ENCODE results near the gene PCDHGA8.
"Not testable (repeated sequence)": the region's sequence is repeated elsewhere in the genome, so short reads cannot be mapped to it uniquely, and the experiment has no call there.

Gene PCDHGA8

GRCh38 chr5:141399555-141400258 is 7.3 kb downstream of the PCDHGA8 start:
- H3F3A ChIP-seq (ENCODE audit: control insufficient read depth, insufficient read depth) = no peaks in the 10 kb centered on the region; the same call in 1 of the 2 replicates
- H3K27ac ChIP-seq (ENCODE audit: low read depth, low read length) = no peak overlapping the region
- peaks cover 33% of the 10 kb centered on the region for H3K36me3 ChIP-seq (ENCODE audit: control insufficient read depth, low read length)
- H3K27me3 ChIP-seq (ENCODE audit: control insufficient read depth, low read length) = no peaks in the 10 kb centered on the region
- H4K20me1 ChIP-seq (ENCODE audit: control insufficient read depth, insufficient read depth, low read depth, low read length) = no peaks in the 10 kb centered on the region
- H3K9me2 ChIP-seq (replicated peaks; ENCODE audit: control insufficient read depth, low read length) = no peaks in the 10 kb centered on the region
- TF ChIP-seq EZH2phosphoT487 (IDR thresholded peaks at IDR 0.05; ENCODE audit: borderline replicate concordance, low read length) = no peak
- TF ChIP-seq, protein P1, sequence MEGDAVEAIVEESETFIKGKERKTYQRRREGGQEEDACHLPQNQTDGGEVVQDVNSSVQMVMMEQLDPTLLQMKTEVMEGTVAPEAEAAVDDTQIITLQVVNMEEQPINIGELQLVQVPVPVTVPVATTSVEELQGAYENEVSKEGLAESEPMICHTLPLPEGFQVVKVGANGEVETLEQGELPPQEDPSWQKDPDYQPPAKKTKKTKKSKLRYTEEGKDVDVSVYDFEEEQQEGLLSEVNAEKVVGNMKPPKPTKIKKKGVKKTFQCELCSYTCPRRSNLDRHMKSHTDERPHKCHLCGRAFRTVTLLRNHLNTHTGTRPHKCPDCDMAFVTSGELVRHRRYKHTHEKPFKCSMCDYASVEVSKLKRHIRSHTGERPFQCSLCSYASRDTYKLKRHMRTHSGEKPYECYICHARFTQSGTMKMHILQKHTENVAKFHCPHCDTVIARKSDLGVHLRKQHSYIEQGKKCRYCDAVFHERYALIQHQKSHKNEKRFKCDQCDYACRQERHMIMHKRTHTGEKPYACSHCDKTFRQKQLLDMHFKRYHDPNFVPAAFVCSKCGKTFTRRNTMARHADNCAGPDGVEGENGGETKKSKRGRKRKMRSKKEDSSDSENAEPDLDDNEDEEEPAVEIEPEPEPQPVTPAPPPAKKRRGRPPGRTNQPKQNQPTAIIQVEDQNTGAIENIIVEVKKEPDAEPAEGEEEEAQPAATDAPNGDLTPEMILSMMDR (IDR thresholded peaks at IDR 0.05; ENCODE audit: low read depth, low read length, poor library complexity, severe bottlenecking) = no peak
- H3K4me2 ChIP-seq (ENCODE audit: low read length) = no peak overlapping the region
- H3K79me2 ChIP-seq (ENCODE audit: control insufficient read depth, low read length) = peaks cover 16% of the 10 kb centered on the region
- H3K4me1 ChIP-seq (ENCODE audit: control insufficient read depth, low read length) = no peaks in the 10 kb centered on the region
- H3K9me3 ChIP-seq (ENCODE audit: control insufficient read depth, insufficient read depth, low read length) = peaks cover 37% of the 10 kb centered on the region
- H3K4me3 ChIP-seq (ENCODE audit: low read length) = 0 out of 2 replicates have a peak overlapping the region, but pooled peaks have one; percentile 17

DNA sequence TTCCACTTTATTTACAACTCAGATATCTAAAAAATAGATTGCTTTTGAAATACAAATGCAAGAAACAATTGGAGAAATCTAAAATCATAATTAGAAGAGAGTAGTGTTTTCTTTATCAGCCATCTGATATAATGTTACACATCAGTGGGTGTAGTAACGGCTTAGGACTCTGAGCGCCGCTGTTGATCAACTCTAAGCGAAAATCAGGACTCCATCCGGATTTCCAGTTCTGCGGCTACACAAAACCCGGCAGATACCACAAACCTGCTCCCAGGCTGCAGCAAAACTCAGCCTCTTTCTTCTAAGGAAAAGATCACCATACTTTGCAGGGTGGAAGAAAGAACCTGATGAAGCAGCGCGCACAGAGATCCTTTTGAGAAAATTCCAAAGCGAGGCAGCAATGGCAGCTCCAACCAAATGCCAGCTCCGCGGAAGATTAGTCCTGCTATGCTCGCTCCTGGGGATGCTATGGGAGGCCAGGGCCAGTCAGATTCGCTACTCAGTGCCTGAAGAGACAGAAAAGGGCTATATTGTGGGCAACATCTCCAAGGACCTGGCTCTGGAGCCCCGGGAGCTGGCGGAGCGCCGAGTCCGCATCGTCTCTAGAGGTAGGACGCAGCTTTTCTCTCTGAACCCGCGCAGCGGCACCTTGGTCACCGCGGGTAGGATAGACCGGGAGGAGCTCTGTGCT is 10.3 kb downstream of the PCDHGA8 start, which contains the start of gene PCDHGA9:
Gene PCDHGA9 (plus strand): TSS at position 226 of the 691 bp plus-strand sequence. CDS start 175 bp downstream, at position 401.
- H3K27me3 ChIP-seq (ENCODE audit: control insufficient read depth, low read length) = no peaks in the 10 kb centered on the region
- no peak for TF ChIP-seq EZH2phosphoT487 (IDR thresholded peaks at IDR 0.05; ENCODE audit: borderline replicate concordance, low read length)
- TF ChIP-seq, protein P1 (IDR thresholded peaks at IDR 0.05; ENCODE audit: low read depth, low read length, poor library complexity, severe bottlenecking) = peak; percentile 45
- H3K4me1 ChIP-seq (ENCODE audit: control insufficient read depth, low read length) = no peaks in the 10 kb centered on the region
- H3K4me2 ChIP-seq (ENCODE audit: low read length) = no peak within 1 kb of the TSS
- no peaks in the 10 kb centered on the region for H4K20me1 ChIP-seq (ENCODE audit: control insufficient read depth, insufficient read depth, low read depth, low read length)
- H3K4me3 ChIP-seq (ENCODE audit: low read length) = no peak within 1 kb of the TSS
- no peaks in the 10 kb centered on the region; the same call in 1 of the 2 replicates for H3F3A ChIP-seq (ENCODE audit: control insufficient read depth, insufficient read depth)
- H3K36me3 ChIP-seq (ENCODE audit: control insufficient read depth, low read length) = peaks cover 40% of the 10 kb centered on the region
- H3K9me3 ChIP-seq (ENCODE audit: control insufficient read depth, insufficient read depth, low read length) = peaks cover 33% of the 10 kb centered on the region
- peaks cover 16% of the 10 kb centered on the region for H3K79me2 ChIP-seq (ENCODE audit: control insufficient read depth, low read length)
- H3K27ac ChIP-seq (ENCODE audit: low read depth, low read length) = no peak within 1 kb of the TSS
- no peaks in the 10 kb centered on the region for H3K9me2 ChIP-seq (replicated peaks; ENCODE audit: control insufficient read depth, low read length)

GRCh38 chr5:141403387-141403786 is 11.0 kb downstream of the PCDHGA8 start:
- Histone ChIP-seq H3K36me3 (ENCODE audit: control insufficient read depth, low read length) (peaks cover 40% of the 10 kb centered on the region), H3K4me3 (ENCODE audit: low read length) (no peak overlapping the region), H3K79me2 (ENCODE audit: control insufficient read depth, low read length) (peaks cover 16% of the 10 kb centered on the region), H3K9me2 (replicated peaks; ENCODE audit: control insufficient read depth, low read length) (no peaks in the 10 kb centered on the region), H3K9me3 (ENCODE audit: control insufficient read depth, insufficient read depth, low read length) (peaks cover 33% of the 10 kb centered on the region), H4K20me1 (ENCODE audit: control insufficient read depth, insufficient read depth, low read depth, low read length) (no peaks in the 10 kb centered on the region), H3K4me1 (ENCODE audit: control insufficient read depth, low read length) (no peaks in the 10 kb centered on the region), H3F3A (ENCODE audit: control insufficient read depth, insufficient read depth) (no peaks in the 10 kb centered on the region; the same call in 1 of the 2 replicates), H3K27me3 (ENCODE audit: control insufficient read depth, low read length) (no peaks in the 10 kb centered on the region), H3K4me2 (ENCODE audit: low read length) (no peak overlapping the region), H3K27ac (ENCODE audit: low read depth, low read length) (no peak overlapping the region)
- TF ChIP-seq, protein P1 (IDR thresholded peaks at IDR 0.05; ENCODE audit: low read depth, low read length, poor library complexity, severe bottlenecking) = no peak
- no peak for TF ChIP-seq EZH2phosphoT487 (IDR thresholded peaks at IDR 0.05; ENCODE audit: borderline replicate concordance, low read length)

GRCh38 chr5:141407790-141408505 is 15.5 kb downstream of the PCDHGA8 start, which contains the start of gene PCDHGB6:
TSS of gene PCDHGB6 (plus strand) at chr5:141408021. CDS start at chr5:141408203, 182 bp downstream.
- H4K20me1 ChIP-seq (ENCODE audit: control insufficient read depth, insufficient read depth, low read depth, low read length); H3K36me3 ChIP-seq (ENCODE audit: control insufficient read depth, low read length); H3K79me2 ChIP-seq (ENCODE audit: control insufficient read depth, low read length); H3K4me3 ChIP-seq (ENCODE audit: low read length); H3K4me1 ChIP-seq (ENCODE audit: control insufficient read depth, low read length); H3K4me2 ChIP-seq (ENCODE audit: low read length); H3K27ac ChIP-seq (ENCODE audit: low read depth, low read length); H3F3A ChIP-seq (ENCODE audit: control insufficient read depth, insufficient read depth); H3K9me3 ChIP-seq (ENCODE audit: control insufficient read depth, insufficient read depth, low read length); H3K9me2 ChIP-seq (replicated peaks; ENCODE audit: control insufficient read depth, low read length); H3K27me3 ChIP-seq (ENCODE audit: control insufficient read depth, low read length): not testable (repeated sequence)

Measured in DOHH2 (cell line).